Stimulated activated CD8-positive, alpha-beta memory T cell treated with anti-CD3 and anti-CD28 coated beads, Interleukin-4, amount 100 ng/mL, for 4 hours (primary cell): Measurements from ENCODE around the gene RNF175.

Experiments used
- DNase-seq, 2 donors: peaks; one replicate each; pipeline ENCODE4 v3.0.0-alpha.2; 2020; ENCODE audit warnings: low read depth in 2 of 2, low spot score in 1 of 2

RNF175 gene

GRCh38 chr4:153759407-153760316, at the start of gene RNF175:
Gene RNF175, minus strand, starts transcription at chr4:153760024. Its CDS starts 162 bp downstream, at chr4:153759862.
- DNase-seq: no peak

DNA sequence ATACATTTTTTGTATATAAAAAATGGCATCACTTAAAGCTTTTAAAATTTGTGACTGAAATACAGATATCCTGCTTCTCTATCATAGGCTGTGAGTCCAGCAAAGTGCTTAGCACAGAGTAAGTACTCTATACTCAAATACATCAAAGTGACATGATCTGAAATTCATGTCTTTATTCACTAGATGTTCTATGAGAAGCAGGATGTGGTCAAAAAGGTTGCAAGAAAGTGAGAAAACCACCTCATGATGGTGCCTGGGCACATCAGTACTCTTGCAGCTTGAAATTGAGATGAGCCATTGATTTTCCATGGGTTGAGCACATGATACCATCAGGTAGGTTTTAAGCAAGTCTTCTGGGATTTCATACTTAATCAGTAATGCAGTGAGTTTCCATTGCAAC, 49.5 kb upstream of the RNF175 start:
- no peak for DNase-seq

- no peak for DNase-seq
Observed at GRCh38 chr4:153808175-153808574, 48.4 kb upstream of the RNF175 start.

- no peak for DNase-seq
Observed at GRCh38 chr4:153806073-153806472, 46.2 kb upstream of the RNF175 start.

- no peak for DNase-seq
Observed at GRCh38 chr4:153804722-153805121, 44.9 kb upstream of the RNF175 start.

DNA sequence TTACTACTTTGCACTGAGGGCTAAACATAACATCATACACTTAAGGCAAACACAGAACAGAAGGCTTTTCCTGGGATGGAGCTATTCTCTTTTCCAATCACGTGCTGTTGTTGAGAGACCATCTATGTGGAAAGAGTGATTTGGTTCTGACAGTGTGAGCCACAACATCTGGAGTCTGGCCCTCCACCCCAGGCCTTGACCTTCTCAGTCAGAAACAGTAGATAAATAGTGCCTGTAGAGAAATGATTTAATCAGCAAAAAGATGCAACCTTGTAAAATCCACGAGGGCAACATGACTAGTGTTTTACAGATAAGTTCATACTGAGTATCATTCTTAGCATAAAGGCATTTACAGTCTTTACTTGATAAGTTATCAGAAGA, 39.9 kb upstream of the RNF175 start:
- no peak for DNase-seq

DNA sequence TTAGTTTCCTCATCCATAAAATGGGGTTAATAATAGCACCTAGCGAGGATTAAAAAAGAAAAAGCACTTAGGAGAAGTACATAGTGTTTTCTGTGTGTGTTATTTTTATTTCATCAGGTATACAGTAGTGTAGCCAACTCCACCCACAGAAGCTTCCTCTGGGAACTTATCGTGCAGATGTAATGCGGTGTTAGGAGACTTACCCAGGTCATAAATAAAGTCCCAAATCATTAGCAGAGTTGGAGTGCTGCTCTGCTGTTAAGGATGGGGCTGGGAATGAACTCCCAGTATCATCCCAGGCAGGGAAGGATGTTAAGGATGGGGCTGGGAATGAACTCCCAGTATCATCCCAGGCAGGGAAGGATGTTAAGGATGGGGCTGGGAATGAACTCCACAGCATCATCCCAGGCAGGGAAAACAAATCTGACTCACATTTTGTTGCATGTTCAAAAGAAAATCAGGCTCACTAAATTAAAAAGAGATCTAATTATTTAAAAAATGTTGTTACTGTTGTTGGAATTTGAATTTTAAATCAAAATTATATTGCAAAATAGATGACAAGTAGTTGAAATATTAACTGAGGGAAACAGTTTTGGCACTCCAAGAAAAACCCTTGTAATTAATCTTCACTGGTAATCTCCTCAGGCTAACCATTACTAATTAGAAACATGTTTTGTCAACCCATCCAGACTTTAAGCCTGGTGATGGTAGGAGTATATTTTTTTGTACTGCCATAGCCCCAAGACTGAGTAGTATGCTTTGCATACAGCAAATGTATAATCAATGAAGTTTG, 39.3 kb upstream of the RNF175 start:
- no peak for DNase-seq

DNA sequence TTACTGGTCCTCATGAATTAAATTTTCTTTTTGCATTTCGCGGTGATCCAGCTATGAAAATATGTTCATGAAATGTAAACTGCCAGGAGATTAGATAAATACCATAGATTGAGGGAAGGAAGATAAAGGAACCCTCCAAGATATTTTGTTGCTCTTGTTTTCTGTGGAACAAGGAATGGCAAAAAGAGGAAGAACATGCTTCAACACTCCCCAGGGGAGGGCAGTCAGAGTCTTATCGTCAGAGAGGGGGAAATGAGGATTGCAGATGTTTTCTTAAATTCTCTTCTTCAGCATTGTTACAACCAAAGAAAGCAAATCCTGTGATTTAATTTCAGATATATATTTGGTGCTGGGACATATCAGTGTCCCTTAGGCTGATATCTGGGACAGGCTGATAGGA, 38.6 kb upstream of the RNF175 start:
- no peak for DNase-seq

GRCh38 chr4:153794006-153794405, 34.2 kb upstream of the RNF175 start:
- no peak for DNase-seq

DNA sequence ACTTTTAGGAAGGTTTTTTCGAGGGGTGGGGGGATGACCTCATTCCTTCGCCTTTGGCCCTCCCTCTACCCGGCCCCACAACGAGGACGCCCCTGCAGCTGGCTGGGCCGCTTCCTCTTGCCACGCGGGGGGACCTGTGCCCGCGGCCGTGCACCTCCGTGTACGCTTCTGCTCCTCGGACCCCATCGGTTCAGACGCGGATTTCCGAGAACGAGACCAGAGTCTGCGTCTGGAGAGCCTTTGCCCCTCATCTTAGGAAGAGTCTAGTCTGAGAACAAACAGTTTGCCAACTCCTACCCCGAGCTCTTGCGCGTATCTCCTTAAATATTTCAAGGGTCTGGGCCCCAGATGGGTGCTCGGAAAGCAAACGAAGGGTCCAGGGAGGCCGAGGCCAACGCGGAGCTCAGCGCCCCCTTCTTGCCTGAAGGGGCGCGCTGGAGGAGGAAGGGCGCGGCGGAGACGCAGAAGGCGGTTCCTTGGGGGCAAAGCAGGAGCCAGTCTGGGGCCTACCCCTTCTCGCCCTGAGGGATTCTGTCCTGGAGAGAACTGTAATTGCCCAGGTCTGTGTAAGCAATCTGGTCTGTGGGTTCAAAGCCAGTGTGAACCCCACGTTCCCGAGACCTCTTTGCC, 32.9 kb upstream of the RNF175 start:
- DNase-seq: no peak

GRCh38 chr4:153791746-153792617, 32.2 kb upstream of the RNF175 start:
- no peak for DNase-seq

DNA sequence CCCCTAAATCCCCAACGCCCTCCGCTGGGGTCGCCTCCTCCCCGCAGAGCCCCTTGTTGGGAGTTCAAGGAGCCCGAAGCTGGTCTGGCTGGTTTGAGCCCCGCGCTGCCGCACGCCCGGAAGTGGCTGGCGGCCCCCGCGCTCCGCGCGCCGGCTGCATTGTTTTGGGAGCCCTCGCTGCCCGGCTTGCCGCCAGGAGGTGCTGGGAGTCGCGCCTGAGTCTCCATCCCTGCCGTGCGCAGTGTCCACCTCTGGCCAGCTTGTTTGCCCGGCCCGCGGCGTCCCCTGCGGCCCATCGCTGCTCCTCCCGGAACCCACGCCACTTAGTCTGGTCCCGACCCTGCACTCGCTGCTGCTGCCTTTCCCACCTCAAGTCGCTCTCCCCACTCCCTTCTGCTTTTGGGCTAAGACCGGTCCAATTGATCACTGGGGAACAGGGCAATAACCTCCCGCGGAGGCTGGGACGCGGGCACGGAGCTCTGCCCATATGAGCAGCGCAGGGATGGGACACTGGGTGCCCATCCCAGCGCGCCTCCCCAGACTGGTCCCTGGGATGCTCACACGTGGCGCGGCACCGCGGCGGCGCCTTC, 31.2 kb upstream of the RNF175 start:
- no peak for DNase-seq

- no peak for DNase-seq
Observed at GRCh38 chr4:153790500-153790865, 30.7 kb upstream of the RNF175 start.

DNA sequence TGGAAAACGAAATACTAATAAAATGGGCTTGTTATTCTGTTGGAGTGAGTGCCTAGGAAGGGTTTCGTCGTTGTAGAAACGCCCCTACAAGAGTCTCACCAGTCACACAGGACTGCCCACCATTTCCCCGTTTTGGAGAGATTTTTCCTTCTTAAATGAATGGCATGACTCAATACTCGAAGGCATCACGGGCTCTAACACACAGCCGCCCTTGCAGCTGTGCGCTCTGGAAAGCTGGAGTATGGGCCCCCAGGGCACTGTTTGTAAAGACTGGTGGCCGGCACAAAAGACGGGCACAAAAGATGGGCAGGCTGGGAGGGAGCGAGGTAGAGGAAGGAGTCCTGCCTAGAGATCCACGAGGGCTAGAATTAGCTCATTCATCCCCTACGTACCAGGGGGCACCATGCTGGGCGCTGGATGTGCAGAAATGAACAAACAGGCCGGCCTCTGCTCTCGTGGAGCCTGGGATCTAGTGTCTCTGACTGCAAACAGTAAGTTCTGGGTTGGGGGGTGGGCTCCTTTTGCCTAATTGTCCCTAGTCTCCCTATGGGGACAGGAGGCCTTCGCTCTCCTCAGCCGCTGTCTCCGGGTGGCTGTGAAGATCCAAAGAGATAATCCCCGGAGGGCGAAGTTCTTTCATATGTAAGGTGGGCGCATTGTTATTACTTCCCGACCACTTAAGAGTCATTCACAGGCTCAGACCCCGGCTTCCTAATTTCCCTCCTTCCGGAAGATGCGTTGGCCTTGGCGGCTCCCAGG, 30.1 kb upstream of the RNF175 start:
- DNase-seq: no peak

DNA sequence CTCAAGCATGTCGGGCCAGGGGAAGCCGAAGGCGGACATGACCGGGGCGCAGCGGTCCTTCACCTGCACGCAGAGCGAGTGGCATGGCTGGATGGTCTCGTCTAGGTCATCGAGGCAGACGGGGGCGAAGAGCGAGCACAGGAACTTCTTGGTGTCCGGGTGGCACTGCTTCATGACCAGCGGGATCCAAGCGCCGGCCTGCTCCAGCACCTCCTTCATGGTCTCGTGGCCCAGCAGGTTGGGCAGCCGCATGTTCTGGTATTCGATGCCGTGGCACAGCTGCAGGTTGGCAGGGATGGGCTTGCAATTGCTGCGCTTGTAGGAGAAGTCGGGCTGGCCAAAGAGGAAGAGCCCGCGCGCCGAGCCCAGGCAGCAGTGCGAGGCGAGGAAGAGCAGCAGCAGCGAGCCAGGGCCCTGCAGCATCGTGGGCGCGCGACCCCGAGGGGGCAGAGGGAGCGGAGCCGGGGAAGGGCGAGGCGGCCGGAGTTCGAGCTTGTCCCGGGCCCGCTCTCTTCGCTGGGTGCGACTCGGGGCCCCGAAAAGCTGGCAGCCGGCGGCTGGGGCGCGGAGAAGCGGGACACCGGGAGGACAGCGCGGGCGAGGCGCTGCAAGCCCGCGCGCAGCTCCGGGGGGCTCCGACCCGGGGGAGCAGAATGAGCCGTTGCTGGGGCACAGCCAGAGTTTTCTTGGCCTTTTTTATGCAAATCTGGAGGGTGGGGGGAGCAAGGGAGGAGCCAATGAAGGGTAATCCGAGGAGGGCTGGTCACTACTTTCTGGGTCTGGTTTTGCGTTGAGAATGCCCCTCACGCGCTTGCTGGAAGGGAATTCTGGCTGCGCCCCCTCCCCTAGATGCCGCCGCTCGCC, 28.8 kb upstream of the RNF175 start, which contains the start of gene SFRP2:
SFRP2 (minus strand) TSS at position 671 of the 864 bp plus-strand sequence; CDS start at position 423, 248 bp downstream.
- no peak for DNase-seq

GRCh38 chr4:153788051-153788412, 28.2 kb upstream of the RNF175 start:
- no peak for DNase-seq

DNA sequence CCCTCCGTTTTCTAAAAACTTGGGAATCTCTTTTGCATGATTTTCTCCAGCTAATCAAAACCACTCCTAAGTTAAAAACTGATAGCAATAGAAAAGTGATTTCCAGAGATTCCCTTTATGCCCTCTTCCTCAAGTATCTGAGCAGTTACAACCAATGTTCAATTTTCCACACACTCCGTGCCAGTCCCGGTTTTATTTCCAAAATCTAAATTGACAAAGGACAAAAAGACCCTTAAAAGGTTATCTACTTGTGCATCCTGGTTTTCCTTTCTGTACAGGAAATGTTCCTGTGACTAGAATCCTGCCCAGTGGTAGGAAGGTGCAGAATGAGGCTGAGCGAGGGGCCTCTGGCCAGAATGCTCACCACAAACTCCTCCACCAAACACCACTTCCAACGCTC, 27.8 kb upstream of the RNF175 start:
- no peak for DNase-seq

DNA sequence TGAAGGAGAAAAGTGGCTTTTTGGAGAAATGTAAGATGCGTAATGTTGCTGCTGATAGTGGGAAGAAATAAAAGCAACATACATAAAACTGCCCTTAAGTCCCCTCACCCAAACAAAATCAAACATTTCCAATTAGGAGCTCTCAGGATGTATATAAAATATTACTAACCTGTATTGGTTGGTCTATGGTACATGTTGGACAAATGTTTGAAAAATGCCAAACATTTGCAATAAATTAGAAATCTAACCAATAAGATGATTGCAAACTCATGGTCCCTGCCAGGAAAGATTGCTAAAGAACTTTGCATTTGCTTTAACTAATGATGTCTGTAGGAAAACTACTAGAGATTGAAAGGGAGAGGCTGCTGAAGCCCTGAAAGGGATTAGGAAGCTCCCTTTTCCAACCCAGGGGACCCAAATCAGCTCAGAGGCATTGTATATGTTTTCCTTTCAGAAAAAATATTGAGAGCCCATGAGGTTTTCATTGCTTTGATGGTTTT, 27.3 kb upstream of the RNF175 start:
- DNase-seq: no peak
